OCI-LY7 (cell line): Measurements from ENCODE around the gene BMPR1B.

Source experiments
- CTCF ChIP-seq: fragments of 200-600 bp; sonication (generic); conservative IDR thresholded peaks from 2 replicates; pipeline ENCODE4 v1.5.1; 2014; ENCODE audit warnings: mild to moderate bottlenecking, antibody characterized with exemption, low read length, moderate library complexity, mixed read lengths
- EZH2phosphoT487 ChIP-seq: fragments of 200-600 bp; sonication (generic); IDR thresholded peaks from 2 replicates; pipeline ENCODE4 v1.6.1; 2018; ENCODE audit warnings: low read depth, borderline replicate concordance, mild to moderate bottlenecking, mixed run types, antibody characterized with exemption, low read length, moderate library complexity, mixed read lengths

GRCh38 chr4:94926936-94927335, 169.2 kb downstream of the BMPR1B start:
- TF ChIP-seq EZH2phosphoT487 (no peak), CTCF (no peak)
